Measurements from ENCODE around the gene EID2B. TPM values are rescaled to one million over a fixed set of nuclear protein-coding genes. Genes with fewer than 3 reads are reported as not detected.

Gene EID2B
- total and polyA plus RNA-seq, 9 of the 15 experiments (the other 6 are each of a cell fraction or from before 2014, with no cell fraction given): 2.8 to 8.8 (median 4.8) TPM

DNA sequence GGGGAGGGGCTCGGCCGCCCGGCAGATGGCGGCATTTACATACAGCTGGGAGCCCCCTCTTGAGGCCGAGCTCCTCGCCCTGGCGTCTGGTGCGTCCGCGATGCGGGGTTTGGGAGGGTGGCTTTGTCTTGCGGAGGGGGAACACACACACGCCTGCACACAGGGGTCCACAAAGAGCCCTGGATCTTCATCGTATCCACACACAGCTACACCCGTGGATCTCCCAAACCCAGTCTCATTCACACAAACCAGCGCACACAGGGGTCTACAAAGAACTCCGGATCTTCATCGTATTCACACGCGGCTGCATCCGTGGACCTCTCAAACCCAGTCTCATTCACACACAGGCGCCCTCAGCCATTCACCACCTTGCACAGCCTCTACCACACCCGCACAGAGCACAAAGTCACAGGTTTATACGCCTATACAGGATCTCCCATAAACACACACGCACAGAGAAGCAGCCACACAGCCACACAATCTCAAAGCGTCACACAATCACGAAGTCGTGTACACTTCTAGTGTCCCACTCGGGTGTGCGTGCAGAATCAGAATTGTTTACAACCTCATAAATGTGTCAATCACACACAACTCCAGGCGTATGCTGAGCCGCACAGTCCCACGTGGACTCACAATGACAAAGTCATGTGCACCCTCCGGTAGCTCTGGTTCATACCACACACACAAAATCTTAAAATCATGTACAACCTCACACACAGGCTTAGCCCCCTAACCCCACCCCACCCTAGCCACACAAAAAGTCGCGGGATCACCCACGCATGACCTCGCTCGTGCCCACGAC is 34.5 kb downstream of the EID2B start (continued):
- TF ChIP-seq, protein P1, sequence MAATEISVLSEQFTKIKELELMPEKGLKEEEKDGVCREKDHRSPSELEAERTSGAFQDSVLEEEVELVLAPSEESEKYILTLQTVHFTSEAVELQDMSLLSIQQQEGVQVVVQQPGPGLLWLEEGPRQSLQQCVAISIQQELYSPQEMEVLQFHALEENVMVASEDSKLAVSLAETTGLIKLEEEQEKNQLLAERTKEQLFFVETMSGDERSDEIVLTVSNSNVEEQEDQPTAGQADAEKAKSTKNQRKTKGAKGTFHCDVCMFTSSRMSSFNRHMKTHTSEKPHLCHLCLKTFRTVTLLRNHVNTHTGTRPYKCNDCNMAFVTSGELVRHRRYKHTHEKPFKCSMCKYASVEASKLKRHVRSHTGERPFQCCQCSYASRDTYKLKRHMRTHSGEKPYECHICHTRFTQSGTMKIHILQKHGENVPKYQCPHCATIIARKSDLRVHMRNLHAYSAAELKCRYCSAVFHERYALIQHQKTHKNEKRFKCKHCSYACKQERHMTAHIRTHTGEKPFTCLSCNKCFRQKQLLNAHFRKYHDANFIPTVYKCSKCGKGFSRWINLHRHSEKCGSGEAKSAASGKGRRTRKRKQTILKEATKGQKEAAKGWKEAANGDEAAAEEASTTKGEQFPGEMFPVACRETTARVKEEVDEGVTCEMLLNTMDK (IDR thresholded peaks at IDR 0.05; ENCODE audit: borderline replicate concordance, insufficient read depth, low read depth, low read length, poor library complexity, severe bottlenecking): peak; percentile 48
- TF ChIP-seq TAL1 (IDR thresholded peaks at IDR 0.05) (no peak), CHD2 (IDR thresholded peaks at IDR 0.05; ENCODE audit: low read depth, low read length) (peak; percentile 46; the same call in 1 of the 2 replicates), ZNF184 (CRISPR knock-in tag; IDR thresholded peaks at IDR 0.05) (no peak), ATF1 (CRISPR knock-in tag; IDR thresholded peaks at IDR 0.05) (no peak), ATF1 (tag; IDR thresholded peaks at IDR 0.05) (peak; percentile 44; the same call in 1 of the 2 replicates), GATAD2A (IDR thresholded peaks at IDR 0.05) (0 out of 2 replicates have a peak, but pooled peaks have one; percentile 55), RAD21 (CRISPR knock-in tag; conservative IDR thresholded peaks at IDR 0.05 in 1 of 2, IDR thresholded peaks at IDR 0.05 in 1 of 2) (peak; percentile 65 to 84), CHCHD3 (CRISPR knock-in tag; IDR thresholded peaks at IDR 0.05) (no peak)
- TF ChIP-seq, protein P2, sequence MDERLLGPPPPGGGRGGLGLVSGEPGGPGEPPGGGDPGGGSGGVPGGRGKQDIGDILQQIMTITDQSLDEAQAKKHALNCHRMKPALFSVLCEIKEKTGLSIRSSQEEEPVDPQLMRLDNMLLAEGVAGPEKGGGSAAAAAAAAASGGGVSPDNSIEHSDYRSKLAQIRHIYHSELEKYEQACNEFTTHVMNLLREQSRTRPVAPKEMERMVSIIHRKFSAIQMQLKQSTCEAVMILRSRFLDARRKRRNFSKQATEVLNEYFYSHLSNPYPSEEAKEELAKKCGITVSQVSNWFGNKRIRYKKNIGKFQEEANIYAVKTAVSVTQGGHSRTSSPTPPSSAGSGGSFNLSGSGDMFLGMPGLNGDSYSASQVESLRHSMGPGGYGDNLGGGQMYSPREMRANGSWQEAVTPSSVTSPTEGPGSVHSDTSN (CRISPR knock-in tag; IDR thresholded peaks at IDR 0.05; ENCODE audit: low read depth): no peak
- TF ChIP-seq, protein P2 (tag; conservative IDR thresholded peaks at IDR 0.05; ENCODE audit: low read depth): peak; percentile 54
- TF ChIP-seq, protein P3, sequence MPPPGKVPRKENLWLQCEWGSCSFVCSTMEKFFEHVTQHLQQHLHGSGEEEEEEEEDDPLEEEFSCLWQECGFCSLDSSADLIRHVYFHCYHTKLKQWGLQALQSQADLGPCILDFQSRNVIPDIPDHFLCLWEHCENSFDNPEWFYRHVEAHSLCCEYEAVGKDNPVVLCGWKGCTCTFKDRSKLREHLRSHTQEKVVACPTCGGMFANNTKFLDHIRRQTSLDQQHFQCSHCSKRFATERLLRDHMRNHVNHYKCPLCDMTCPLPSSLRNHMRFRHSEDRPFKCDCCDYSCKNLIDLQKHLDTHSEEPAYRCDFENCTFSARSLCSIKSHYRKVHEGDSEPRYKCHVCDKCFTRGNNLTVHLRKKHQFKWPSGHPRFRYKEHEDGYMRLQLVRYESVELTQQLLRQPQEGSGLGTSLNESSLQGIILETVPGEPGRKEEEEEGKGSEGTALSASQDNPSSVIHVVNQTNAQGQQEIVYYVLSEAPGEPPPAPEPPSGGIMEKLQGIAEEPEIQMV (tag; conservative IDR thresholded peaks at IDR 0.05; ENCODE audit: low read depth): peak; percentile 93
- TF ChIP-seq, protein P4, sequence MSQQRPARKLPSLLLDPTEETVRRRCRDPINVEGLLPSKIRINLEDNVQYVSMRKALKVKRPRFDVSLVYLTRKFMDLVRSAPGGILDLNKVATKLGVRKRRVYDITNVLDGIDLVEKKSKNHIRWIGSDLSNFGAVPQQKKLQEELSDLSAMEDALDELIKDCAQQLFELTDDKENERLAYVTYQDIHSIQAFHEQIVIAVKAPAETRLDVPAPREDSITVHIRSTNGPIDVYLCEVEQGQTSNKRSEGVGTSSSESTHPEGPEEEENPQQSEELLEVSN (IDR thresholded peaks at IDR 0.05; ENCODE audit: borderline replicate concordance in 1 of 2, extremely low read depth in 1 of 2, insufficient read depth in 1 of 2, insufficient read length in 1 of 2, low read depth in 1 of 2, low read length in 1 of 2, poor library complexity in 1 of 2, severe bottlenecking in 1 of 2): peak; percentile 64 to 87
